ENCODE data around the gene TYRO3. TPM values are rescaled to one million over a fixed set of nuclear protein-coding genes. Genes with fewer than 3 reads are reported as not detected.

TYRO3 gene
- 36.6 TPM for polyA plus RNA-seq
- long read RNA-seq, donor 1, full-length matches to known transcripts: 8 of 8 reads
- long read RNA-seq, donor 1, partial matches to known transcripts: 0 of 8 reads
- long read RNA-seq, donor 1, other reads (novel, unspliced or antisense): 0 of 8 reads
- long read RNA-seq, donor 2, full-length matches to known transcripts: 19 of 19 reads
- long read RNA-seq, donor 2, partial matches to known transcripts: 0 of 19 reads
- long read RNA-seq, donor 2, other reads (novel, unspliced or antisense): 0 of 19 reads
- long read RNA-seq, donor 3: 0 reads
- long read RNA-seq, donor 4, partial matches to known transcripts: 0 of 1 reads
- long read RNA-seq, donor 4, other reads (novel, unspliced or antisense): 0 of 1 reads
- long read RNA-seq, donor 5, full-length matches to known transcripts: 10 of 10 reads
- long read RNA-seq, donor 5, partial matches to known transcripts: 0 of 10 reads
- long read RNA-seq, donor 5, other reads (novel, unspliced or antisense): 0 of 10 reads
- long read RNA-seq, donor 6, full-length matches to known transcripts: 10 of 10 reads
- long read RNA-seq, donor 6, partial matches to known transcripts: 0 of 10 reads
- long read RNA-seq, donor 6, other reads (novel, unspliced or antisense): 0 of 10 reads
- long read RNA-seq, donor 7, full-length matches to known transcripts: 10 of 10 reads
- long read RNA-seq, donor 7, partial matches to known transcripts: 0 of 10 reads
- long read RNA-seq, donor 7, other reads (novel, unspliced or antisense): 0 of 10 reads
- long read RNA-seq, donor 8, full-length matches to known transcripts: 18 of 18 reads
- long read RNA-seq, donor 8, partial matches to known transcripts: 0 of 18 reads
- long read RNA-seq, donor 8, other reads (novel, unspliced or antisense): 0 of 18 reads
- long read RNA-seq, donor 9, full-length matches to known transcripts: 12 of 12 reads
- long read RNA-seq, donor 9, partial matches to known transcripts: 0 of 12 reads
- long read RNA-seq, donor 9, other reads (novel, unspliced or antisense): 0 of 12 reads
- long read RNA-seq, donor 10, full-length matches to known transcripts: 17 of 17 reads
- long read RNA-seq, donor 10, partial matches to known transcripts: 0 of 17 reads
- long read RNA-seq, donor 10, other reads (novel, unspliced or antisense): 0 of 17 reads
- long read RNA-seq, donor 11, full-length matches to known transcripts: 11 of 11 reads
- long read RNA-seq, donor 11, partial matches to known transcripts: 0 of 11 reads
- long read RNA-seq, donor 11, other reads (novel, unspliced or antisense): 0 of 11 reads

GRCh38 chr15:41558400-41559238 is at the start of gene TYRO3:
Gene TYRO3 (plus strand): TSS chr15:41559212. CDS start chr15:41559258, 46 bp downstream.
- WGBS (ENCODE audit: insufficient coverage, low lambda C conversion rate): 40% methylated on average over 1 of the region's 81 CpGs
- Histone ChIP-seq H3K4me1 (ENCODE audit: control insufficient read depth, insufficient read depth, low read length) (peaks cover 56% of the 10 kb centered on the region), H3K36me3 (ENCODE audit: control insufficient read depth, insufficient read depth, low read length) (peaks cover 20% of the 10 kb centered on the region), H3K4me3 (ENCODE audit: low read length) (peak within 1 kb of the TSS; percentile 86), H3K27me3 (ENCODE audit: control insufficient read depth, insufficient read depth, low read length) (no peaks in the 10 kb centered on the region), H3K27ac (ENCODE audit: low read length) (peak within 1 kb of the TSS; percentile 43), H3K9me3 (ENCODE audit: control insufficient read depth, low read depth, low read length) (no peaks in the 10 kb centered on the region)
- peak in 1 of 2 donors; percentile 83 for DNase-seq

DNA sequence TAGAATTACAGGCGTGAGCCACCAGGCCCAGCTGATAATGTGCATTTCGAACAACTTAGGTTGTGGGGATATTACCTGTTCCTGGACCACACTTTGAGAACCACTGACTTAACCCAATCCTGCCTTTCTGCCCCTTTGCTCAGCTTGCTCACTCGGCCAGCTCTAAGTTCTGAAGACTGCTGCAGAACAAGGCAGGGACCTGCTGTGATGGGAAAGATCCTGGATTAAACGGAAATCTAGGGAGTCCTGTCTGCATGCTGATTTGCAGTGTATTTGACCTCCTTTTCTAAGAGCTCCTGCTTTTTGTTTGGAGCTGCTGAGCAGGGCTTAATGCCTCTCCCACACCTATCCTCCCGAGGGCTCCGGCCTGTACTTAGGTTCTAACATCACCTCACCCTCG is 48.3 kb upstream of the TYRO3 start:
- no CpG with 5 or more reads among the region's 7 CpGs for WGBS (ENCODE audit: insufficient coverage, low lambda C conversion rate)
- no peak for DNase-seq
- Histone ChIP-seq H3K27me3 (ENCODE audit: control insufficient read depth, insufficient read depth, low read length) (peaks cover 36% of the 10 kb centered on the region), H3K9me3 (ENCODE audit: control insufficient read depth, low read depth, low read length) (no peaks in the 10 kb centered on the region), H3K4me1 (ENCODE audit: control insufficient read depth, insufficient read depth, low read length) (peaks cover 24% of the 10 kb centered on the region), H3K36me3 (ENCODE audit: control insufficient read depth, insufficient read depth, low read length) (no peaks in the 10 kb centered on the region), H3K4me3 (ENCODE audit: low read length) (no peak overlapping the region), H3K27ac (ENCODE audit: low read length) (no peak overlapping the region)

DNA sequence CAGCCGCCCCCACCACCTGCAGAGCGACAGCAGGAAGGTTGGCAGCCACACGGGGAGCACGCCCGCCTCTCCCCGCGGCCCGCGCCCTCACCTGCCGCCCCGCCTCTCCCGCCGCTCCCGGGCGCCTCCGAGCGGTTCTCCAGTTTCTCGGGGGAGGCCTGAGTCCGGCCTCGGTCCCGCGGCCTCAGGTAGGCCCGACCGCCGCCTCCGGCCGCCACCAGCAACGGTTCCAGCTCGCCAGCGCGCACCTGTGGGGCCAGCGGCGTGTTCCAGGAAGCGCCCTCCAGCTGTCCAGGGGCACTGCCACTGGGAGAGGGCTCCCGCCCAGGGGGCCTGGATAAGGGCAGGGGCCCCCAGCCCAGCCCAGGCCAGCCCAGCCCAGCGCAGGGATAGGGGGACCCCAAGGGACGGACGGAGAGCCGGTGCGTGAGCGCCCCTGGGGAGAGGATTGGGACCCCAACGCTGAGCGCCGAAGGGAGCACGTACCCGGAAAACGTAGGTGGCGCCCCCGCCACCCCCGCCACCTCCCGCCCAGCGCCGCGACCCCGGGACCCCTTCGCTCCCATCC is 47.6 kb upstream of the TYRO3 start:
- DNase-seq: peak in 1 of 2 donors; percentile 66
- no peaks in the 10 kb centered on the region for H3K36me3 ChIP-seq (ENCODE audit: control insufficient read depth, insufficient read depth, low read length)
- no peaks in the 10 kb centered on the region for H3K9me3 ChIP-seq (ENCODE audit: control insufficient read depth, low read depth, low read length)
- H3K4me3 ChIP-seq (ENCODE audit: low read length): peak overlapping the region; percentile 34
- peaks cover 24% of the 10 kb centered on the region for H3K4me1 ChIP-seq (ENCODE audit: control insufficient read depth, insufficient read depth, low read length)
- no peak overlapping the region for H3K27ac ChIP-seq (ENCODE audit: low read length)
- WGBS (ENCODE audit: insufficient coverage, low lambda C conversion rate): no CpG with 5 or more reads among the region's 56 CpGs
- peaks cover 36% of the 10 kb centered on the region for H3K27me3 ChIP-seq (ENCODE audit: control insufficient read depth, insufficient read depth, low read length)

- DNase-seq: peak in 1 of 2 donors; percentile 48
- no CpG with 5 or more reads among the region's 49 CpGs for WGBS (ENCODE audit: insufficient coverage, low lambda C conversion rate)
These were observed 47.1 kb upstream of the TYRO3 start for GRCh38 chr15:41511899-41512369.

GRCh38 chr15:41512512-41512939 is 46.5 kb upstream of the TYRO3 start:
- H3K4me3 ChIP-seq (ENCODE audit: low read length): peak overlapping the region; percentile 34
- H3K36me3 ChIP-seq (ENCODE audit: control insufficient read depth, insufficient read depth, low read length): peaks cover 6% of the 10 kb centered on the region
- H3K4me1 ChIP-seq (ENCODE audit: control insufficient read depth, insufficient read depth, low read length): peaks cover 24% of the 10 kb centered on the region
- peaks cover 36% of the 10 kb centered on the region for H3K27me3 ChIP-seq (ENCODE audit: control insufficient read depth, insufficient read depth, low read length)
- no peaks in the 10 kb centered on the region for H3K9me3 ChIP-seq (ENCODE audit: control insufficient read depth, low read depth, low read length)
- peak in 1 of 2 donors; percentile 45 for DNase-seq
- WGBS (ENCODE audit: insufficient coverage, low lambda C conversion rate): no CpG with 5 or more reads among the region's 33 CpGs
- no peak overlapping the region for H3K27ac ChIP-seq (ENCODE audit: low read length)

More at GRCh38 chr15:41511899-41512369, 47.1 kb upstream of the TYRO3 start:
- Histone ChIP-seq H3K4me3 (ENCODE audit: low read length) (peak overlapping the region; percentile 34), H3K9me3 (ENCODE audit: control insufficient read depth, low read depth, low read length) (no peaks in the 10 kb centered on the region), H3K4me1 (ENCODE audit: control insufficient read depth, insufficient read depth, low read length) (peaks cover 24% of the 10 kb centered on the region), H3K36me3 (ENCODE audit: control insufficient read depth, insufficient read depth, low read length) (peaks cover under 1% of the 10 kb centered on the region), H3K27ac (ENCODE audit: low read length) (no peak overlapping the region), H3K27me3 (ENCODE audit: control insufficient read depth, insufficient read depth, low read length) (peaks cover 36% of the 10 kb centered on the region)

- peak in 1 of 2 donors; percentile 48 for DNase-seq
- H3K4me3 ChIP-seq (ENCODE audit: low read length): peak overlapping the region; percentile 34
- peaks cover 36% of the 10 kb centered on the region for H3K27me3 ChIP-seq (ENCODE audit: control insufficient read depth, insufficient read depth, low read length)
- no peak overlapping the region for H3K27ac ChIP-seq (ENCODE audit: low read length)
- peaks cover 24% of the 10 kb centered on the region for H3K4me1 ChIP-seq (ENCODE audit: control insufficient read depth, insufficient read depth, low read length)
- H3K36me3 ChIP-seq (ENCODE audit: control insufficient read depth, insufficient read depth, low read length): peaks cover 10% of the 10 kb centered on the region
- H3K9me3 ChIP-seq (ENCODE audit: control insufficient read depth, low read depth, low read length): no peaks in the 10 kb centered on the region
- WGBS (ENCODE audit: insufficient coverage, low lambda C conversion rate): 0% methylated on average over 3 of the region's 40 CpGs
These were observed 46.0 kb upstream of the TYRO3 start for GRCh38 chr15:41512940-41513505.

DNA sequence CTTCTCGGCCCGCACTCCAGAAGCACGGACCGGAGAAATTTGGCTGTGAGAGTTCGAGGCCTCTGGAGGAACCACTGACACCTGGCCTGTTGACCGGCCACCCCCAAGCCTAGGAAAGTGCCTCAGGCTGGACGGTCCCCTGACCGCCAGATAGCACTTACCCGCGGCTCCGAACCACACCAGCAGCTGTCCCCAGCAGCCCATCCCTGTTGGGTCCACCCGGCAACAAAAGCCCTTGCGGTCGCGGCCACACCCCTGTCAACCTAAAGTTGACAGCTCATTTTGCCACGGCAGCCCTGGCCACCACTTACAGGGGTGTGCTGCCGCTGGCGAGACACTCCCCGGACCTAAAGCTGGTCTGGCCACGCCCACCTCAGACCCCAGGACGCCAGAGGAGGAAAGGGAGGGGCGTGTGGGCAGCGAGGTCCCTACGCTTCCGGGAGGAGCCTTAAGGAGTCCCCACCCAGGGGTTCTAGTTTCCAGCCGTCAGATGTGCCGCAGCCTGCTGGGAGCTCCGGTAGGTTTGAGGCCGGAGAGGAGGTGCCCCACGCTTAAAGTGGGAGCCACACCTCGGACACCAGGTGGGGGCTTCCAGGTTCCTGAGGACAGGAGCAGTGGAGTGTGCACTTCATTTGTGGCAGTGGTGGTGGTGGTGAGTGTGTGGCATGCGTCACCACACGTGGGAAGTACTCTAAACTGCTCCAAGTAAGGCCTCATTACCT is 45.3 kb upstream of the TYRO3 start, which contains the start of gene LTK:
TSS of gene LTK (minus strand) at position 322 of the 722 bp plus-strand sequence. CDS start at position 204, 118 bp downstream.
- no CpG with 5 or more reads among the region's 33 CpGs for WGBS (ENCODE audit: insufficient coverage, low lambda C conversion rate)
- Histone ChIP-seq H3K27ac (ENCODE audit: low read length) (no peak within 1 kb of the TSS), H3K9me3 (ENCODE audit: control insufficient read depth, low read depth, low read length) (no peaks in the 10 kb centered on the region), H3K36me3 (ENCODE audit: control insufficient read depth, insufficient read depth, low read length) (peaks cover 10% of the 10 kb centered on the region), H3K27me3 (ENCODE audit: control insufficient read depth, insufficient read depth, low read length) (peaks cover 34% of the 10 kb centered on the region), H3K4me3 (ENCODE audit: low read length) (peak within 1 kb of the TSS; percentile 34), H3K4me1 (ENCODE audit: control insufficient read depth, insufficient read depth, low read length) (peaks cover 24% of the 10 kb centered on the region)
- DNase-seq: peak in 1 of 2 donors; percentile 60

DNA sequence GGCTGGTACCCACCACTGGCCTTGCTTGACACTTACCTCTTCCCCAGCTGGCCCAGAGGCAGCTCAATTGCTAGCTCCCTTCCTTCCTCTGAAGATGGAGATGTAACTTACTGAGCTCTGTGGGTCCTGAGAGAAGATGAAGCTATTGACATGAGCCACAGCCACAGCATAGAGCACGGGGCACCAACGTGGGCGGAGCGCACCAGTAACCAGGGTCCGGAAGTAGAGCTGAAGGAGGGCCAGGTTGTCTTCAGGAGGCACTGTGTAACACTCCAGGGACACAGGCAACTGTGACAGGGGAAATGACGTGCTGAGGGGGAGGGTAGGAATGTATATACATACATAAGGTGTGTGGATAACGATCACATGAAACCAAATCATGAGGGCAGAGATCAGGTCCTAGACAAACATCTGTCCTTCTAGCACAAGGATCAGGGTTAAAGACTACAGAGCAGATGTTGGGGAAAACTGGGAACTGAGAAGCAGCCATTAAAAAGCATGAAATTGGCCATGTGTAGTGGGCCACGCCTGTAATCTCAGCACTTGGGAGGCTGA is 41.0 kb upstream of the TYRO3 start:
- Histone ChIP-seq H3K27me3 (ENCODE audit: control insufficient read depth, insufficient read depth, low read length) (peaks cover 11% of the 10 kb centered on the region), H3K4me1 (ENCODE audit: control insufficient read depth, insufficient read depth, low read length) (peaks cover 11% of the 10 kb centered on the region), H3K27ac (ENCODE audit: low read length) (no peak overlapping the region), H3K36me3 (ENCODE audit: control insufficient read depth, insufficient read depth, low read length) (peaks cover 34% of the 10 kb centered on the region), H3K9me3 (ENCODE audit: control insufficient read depth, low read depth, low read length) (no peaks in the 10 kb centered on the region), H3K4me3 (ENCODE audit: low read length) (no peak overlapping the region)
- WGBS (ENCODE audit: insufficient coverage, low lambda C conversion rate): 50% methylated on average over 1 of the region's 8 CpGs
- DNase-seq: no peak
